Smooth muscle cell (in vitro differentiated cells): ENCODE data around the gene EXOC2. TPM values are rescaled to one million over a fixed set of nuclear protein-coding genes. Genes with fewer than 3 reads are reported as not detected.

Source experiments
- DNase-seq: peaks from one replicate; lab custom pipeline; 2025; ENCODE audit not compliant: unreplicated experiment; lab: John Stamatoyannopoulos, UW
- H2AFZ ChIP-seq: fragments of 200-600 bp; sonication (generic); 2 replicates; pipeline ENCODE4 v1.6.0; 2016; ENCODE audit warnings: antibody characterized with exemption, low read depth, mild to moderate bottlenecking
- H3F3A ChIP-seq: fragments of 200-600 bp; sonication (generic); 2 replicates; pipeline ENCODE4 v1.6.0; 2017; ENCODE audit warnings: antibody characterized with exemption, low read depth
- H3K27ac ChIP-seq: fragments of 200-600 bp; sonication (generic); 2 replicates; pipeline ENCODE4 v1.5.1; 2016; ENCODE audit warnings: low read depth, mild to moderate bottlenecking
- H3K27me3 ChIP-seq: fragments of 200-600 bp; sonication (generic); 2 replicates; pipeline ENCODE4 v1.6.1; 2016; ENCODE audit warnings: low read depth, mild to moderate bottlenecking
- H3K36me3 ChIP-seq: fragments of 200-600 bp; sonication (generic); 2 replicates; pipeline ENCODE4 v1.5.1; 2016; ENCODE audit warnings: low read depth
- H3K4me1 ChIP-seq: fragments of 200-600 bp; sonication (generic); 2 replicates; pipeline ENCODE4 v1.5.1; 2016; ENCODE audit warnings: low read depth
- H3K4me2 ChIP-seq: fragments of 200-600 bp; sonication (generic); 2 replicates; pipeline ENCODE4 v1.6.0; 2016; ENCODE audit warnings: mild to moderate bottlenecking
- H3K4me3 ChIP-seq: fragments of 200-600 bp; sonication (generic); 2 replicates; pipeline ENCODE4 v1.5.1; 2016; ENCODE audit warnings: mild to moderate bottlenecking
- H3K79me2 ChIP-seq: fragments of 200-600 bp; sonication (generic); 2 replicates; pipeline ENCODE4 v1.6.0; 2016; ENCODE audit warnings: low read depth, mild to moderate bottlenecking
- H3K9ac ChIP-seq: fragments of 200-600 bp; sonication (generic); 2 replicates; pipeline ENCODE4 v1.6.0; 2016; ENCODE audit warnings: low read depth
- H3K9me3 ChIP-seq: fragments of 200-600 bp; sonication (generic); replicated peaks from 2 replicates; pipeline ENCODE4 v1.5.1; 2016; ENCODE audit warnings: low read depth
- H4K20me1 ChIP-seq: fragments of 200-600 bp; sonication (generic); 2 replicates; pipeline ENCODE4 v1.6.0; 2016; ENCODE audit warnings: low read depth
- WGBS: methylation state at CpG from one replicate; pipeline ENCODE4 v1.1.7; 2016; ENCODE audit warnings: low lambda C conversion rate; 5-methylcytosine and 5-hydroxymethylcytosine counted together
- polyA plus RNA-seq: library from polyadenylated mRNA; unstranded; fragments of >200 nt; fragmentation: Nextera tagmentation; extraction: Ambion mirVana; gene quantifications from 2 replicates; pipeline ENCODE4 v1.2.1, GENCODE V29; 2016
- total RNA-seq: library from RNA; depleted of rRNA; stranded (reverse); fragments of >200 nt; gene quantifications from 2 replicates; pipeline ENCODE4 v1.2.3, GENCODE V29; 2014
- TF ChIP-seq, protein P1 (sequence below): fragments of 200-600 bp; sonication (generic); IDR thresholded peaks from 2 replicates; pipeline ENCODE4 v1.5.1; 2017; ENCODE audit warnings: borderline replicate concordance, mild to moderate bottlenecking, antibody characterized with exemption; ENCODE audit not compliant: insufficient read depth, poor library complexity, severe bottlenecking

Gene EXOC2
- total and polyA plus RNA-seq, 2 experiments from 2014 or later = 21.9 to 33.9 TPM

DNA sequence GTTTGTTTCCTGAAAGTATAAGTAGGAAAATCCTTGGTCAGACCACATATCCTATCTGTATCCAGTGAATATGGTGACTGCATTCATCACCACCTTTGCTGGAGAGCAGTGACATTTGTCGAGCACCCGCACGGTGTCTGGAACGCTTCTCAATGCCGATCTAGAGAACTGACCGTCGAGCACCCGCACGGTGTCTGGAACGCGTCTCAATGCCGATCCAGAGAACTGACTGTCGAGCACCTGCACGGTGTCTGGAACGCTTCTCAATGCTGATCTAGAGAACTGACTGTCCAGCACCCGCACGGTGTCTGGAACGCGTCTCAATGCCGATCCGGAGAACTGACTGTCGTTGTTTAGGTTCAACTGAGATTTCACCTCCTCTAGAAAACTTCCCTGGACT, 103.8 kb downstream of the EXOC2 start:
- Histone ChIP-seq H4K20me1 (peaks cover 3% of the 10 kb centered on the region), H2AFZ (no peak overlapping the region), H3K4me1 (no peaks in the 10 kb centered on the region), H3K27me3 (no peaks in the 10 kb centered on the region), H3K36me3 (no peaks in the 10 kb centered on the region), H3K4me3 (no peak overlapping the region), H3K27ac (no peak overlapping the region), H3K9ac (no peak overlapping the region), H3K79me2 (no peaks in the 10 kb centered on the region), H3F3A (no peaks in the 10 kb centered on the region), H3K9me3 (no peaks in the 10 kb centered on the region), H3K4me2 (no peak overlapping the region)
- WGBS = 88% methylated on average over 22 of the region's 22 CpGs
- DNase-seq = no peak
- TF ChIP-seq, protein P1, sequence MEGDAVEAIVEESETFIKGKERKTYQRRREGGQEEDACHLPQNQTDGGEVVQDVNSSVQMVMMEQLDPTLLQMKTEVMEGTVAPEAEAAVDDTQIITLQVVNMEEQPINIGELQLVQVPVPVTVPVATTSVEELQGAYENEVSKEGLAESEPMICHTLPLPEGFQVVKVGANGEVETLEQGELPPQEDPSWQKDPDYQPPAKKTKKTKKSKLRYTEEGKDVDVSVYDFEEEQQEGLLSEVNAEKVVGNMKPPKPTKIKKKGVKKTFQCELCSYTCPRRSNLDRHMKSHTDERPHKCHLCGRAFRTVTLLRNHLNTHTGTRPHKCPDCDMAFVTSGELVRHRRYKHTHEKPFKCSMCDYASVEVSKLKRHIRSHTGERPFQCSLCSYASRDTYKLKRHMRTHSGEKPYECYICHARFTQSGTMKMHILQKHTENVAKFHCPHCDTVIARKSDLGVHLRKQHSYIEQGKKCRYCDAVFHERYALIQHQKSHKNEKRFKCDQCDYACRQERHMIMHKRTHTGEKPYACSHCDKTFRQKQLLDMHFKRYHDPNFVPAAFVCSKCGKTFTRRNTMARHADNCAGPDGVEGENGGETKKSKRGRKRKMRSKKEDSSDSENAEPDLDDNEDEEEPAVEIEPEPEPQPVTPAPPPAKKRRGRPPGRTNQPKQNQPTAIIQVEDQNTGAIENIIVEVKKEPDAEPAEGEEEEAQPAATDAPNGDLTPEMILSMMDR = no peak

DNA sequence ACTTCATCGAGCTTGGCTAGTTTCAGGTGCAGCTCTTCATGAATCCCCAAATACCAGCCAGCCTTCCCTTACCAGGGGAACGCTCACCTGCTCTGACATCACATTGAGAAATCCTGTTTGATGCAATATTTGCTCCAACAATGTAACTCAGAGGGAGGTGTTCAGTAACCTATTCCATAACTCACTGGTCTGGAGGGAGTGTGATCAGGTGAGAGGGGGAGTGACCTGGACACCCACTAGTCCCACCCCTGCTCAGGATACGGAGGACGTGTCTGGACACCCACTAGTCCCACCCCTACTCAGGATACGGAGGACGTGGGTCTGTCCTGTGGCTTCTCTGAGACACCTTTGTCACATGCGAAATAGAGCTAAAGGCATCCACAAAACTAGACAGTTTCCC, 106.4 kb downstream of the EXOC2 start:
- Histone ChIP-seq H3K9ac (no peak overlapping the region), H3K4me1 (peaks cover 12% of the 10 kb centered on the region), H3K27me3 (no peaks in the 10 kb centered on the region), H3K4me3 (no peak overlapping the region), H3K36me3 (no peaks in the 10 kb centered on the region), H3F3A (peaks cover 6% of the 10 kb centered on the region), H3K9me3 (no peaks in the 10 kb centered on the region), H3K4me2 (no peak overlapping the region), H2AFZ (no peak overlapping the region), H3K79me2 (no peaks in the 10 kb centered on the region), H3K27ac (no peak overlapping the region), H4K20me1 (peaks cover 12% of the 10 kb centered on the region)
- no peak for DNase-seq
- WGBS = 92% methylated on average over 7 of the region's 7 CpGs
- TF ChIP-seq, protein P1 = no peak

DNA sequence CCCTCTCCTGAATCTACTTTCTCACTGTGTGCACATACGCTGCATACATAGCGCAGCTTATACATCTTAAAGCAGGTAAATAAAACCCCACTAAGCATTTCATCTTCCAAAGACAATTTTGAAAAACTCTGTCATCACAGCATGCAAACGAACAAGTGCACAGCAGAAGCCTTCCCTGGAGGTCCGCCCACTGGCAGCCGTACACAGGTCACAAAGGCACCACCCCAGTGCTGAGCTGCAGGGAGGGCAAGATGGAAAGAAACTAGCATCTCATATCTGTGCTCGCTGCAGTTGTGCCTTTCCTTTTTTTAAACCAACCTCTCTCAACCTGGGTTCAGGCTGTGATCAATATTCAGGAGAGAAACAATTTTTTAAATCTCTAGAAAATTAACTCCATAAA, 109.3 kb downstream of the EXOC2 start:
- WGBS = 84% methylated on average over 6 of the region's 6 CpGs
- Histone ChIP-seq H3F3A (peaks cover 6% of the 10 kb centered on the region), H3K9me3 (no peaks in the 10 kb centered on the region), H3K27ac (no peak overlapping the region), H3K27me3 (no peaks in the 10 kb centered on the region), H3K4me2 (peak overlapping the region; percentile 72), H3K79me2 (no peaks in the 10 kb centered on the region), H2AFZ (no peak overlapping the region), H3K9ac (no peak overlapping the region), H3K4me1 (peaks cover 12% of the 10 kb centered on the region), H3K4me3 (no peak overlapping the region), H4K20me1 (peaks cover 12% of the 10 kb centered on the region), H3K36me3 (no peaks in the 10 kb centered on the region)
- TF ChIP-seq, protein P1 = no peak
- DNase-seq = no peak

DNA sequence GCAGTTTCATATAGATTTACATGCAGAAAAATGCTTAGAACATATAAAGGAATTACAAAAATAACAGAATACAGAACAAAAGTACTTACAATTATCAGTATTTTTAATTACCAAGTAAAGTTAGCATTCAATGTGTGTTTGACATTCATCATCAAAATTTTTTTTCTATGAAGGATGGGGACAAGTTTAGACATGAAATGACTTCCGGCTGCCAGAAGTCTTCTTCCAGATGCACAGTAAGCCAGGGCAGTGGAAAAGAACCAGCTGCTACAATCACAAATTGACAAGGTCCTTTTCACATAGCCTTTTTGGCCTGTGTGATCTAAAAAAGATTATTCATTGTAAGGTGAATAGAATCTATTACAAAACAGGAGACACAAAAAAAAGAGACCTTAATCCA, 109.8 kb downstream of the EXOC2 start:
- Histone ChIP-seq H3K4me1 (peaks cover 12% of the 10 kb centered on the region), H2AFZ (no peak overlapping the region), H3K4me3 (no peak overlapping the region), H3K27me3 (no peaks in the 10 kb centered on the region), H3K36me3 (peaks cover 3% of the 10 kb centered on the region), H3K27ac (peak overlapping the region; percentile 54), H3K9me3 (no peaks in the 10 kb centered on the region), H3K4me2 (peak overlapping the region; percentile 72), H3K79me2 (no peaks in the 10 kb centered on the region), H3K9ac (no peak overlapping the region), H4K20me1 (peaks cover 12% of the 10 kb centered on the region), H3F3A (peaks cover 6% of the 10 kb centered on the region)
- TF ChIP-seq, protein P1 = no peak
- 61% methylated on average over 1 of the region's 1 CpG for WGBS
- DNase-seq = no peak
